ENCODE measurements around the gene ARL14.

DNA sequence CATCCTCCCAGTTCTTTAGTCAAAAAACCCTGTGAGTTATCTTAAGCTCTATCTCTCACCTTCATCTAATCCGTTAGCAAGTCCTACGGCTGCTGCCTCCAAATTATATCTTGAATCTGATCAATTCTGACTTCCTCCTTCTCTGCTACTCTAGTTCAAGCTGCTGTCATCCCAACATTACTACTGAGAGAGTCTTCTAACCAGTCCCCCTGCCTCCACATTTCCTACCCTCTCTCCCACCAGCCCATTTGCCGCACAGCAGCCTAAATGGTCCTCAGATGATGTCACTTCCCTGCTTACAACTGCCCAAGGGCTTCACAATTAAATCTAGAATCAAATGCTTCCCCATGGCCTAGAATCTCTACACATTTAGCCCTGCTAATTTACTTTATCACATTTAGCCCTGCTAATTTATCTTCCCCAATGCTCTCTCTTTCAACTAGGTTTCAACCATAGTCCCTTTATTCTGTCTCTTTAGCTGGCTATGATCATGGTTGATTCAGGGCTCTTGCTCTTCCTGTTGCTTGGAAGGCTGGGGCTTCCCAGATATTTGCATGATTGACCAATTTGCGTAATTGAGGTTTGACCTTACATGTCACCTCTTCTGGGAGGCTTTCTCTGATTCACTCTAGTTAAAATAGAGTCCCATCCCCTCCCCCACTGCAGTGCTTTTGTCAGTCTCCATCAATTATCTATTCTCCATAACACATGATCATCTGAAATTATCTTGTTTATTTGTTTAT lies 11.0 kb upstream of the ARL14 start:
- TF ChIP-seq EZH2phosphoT487 (IDR thresholded peaks at IDR 0.05), result no peak
- TF ChIP-seq, protein P1, sequence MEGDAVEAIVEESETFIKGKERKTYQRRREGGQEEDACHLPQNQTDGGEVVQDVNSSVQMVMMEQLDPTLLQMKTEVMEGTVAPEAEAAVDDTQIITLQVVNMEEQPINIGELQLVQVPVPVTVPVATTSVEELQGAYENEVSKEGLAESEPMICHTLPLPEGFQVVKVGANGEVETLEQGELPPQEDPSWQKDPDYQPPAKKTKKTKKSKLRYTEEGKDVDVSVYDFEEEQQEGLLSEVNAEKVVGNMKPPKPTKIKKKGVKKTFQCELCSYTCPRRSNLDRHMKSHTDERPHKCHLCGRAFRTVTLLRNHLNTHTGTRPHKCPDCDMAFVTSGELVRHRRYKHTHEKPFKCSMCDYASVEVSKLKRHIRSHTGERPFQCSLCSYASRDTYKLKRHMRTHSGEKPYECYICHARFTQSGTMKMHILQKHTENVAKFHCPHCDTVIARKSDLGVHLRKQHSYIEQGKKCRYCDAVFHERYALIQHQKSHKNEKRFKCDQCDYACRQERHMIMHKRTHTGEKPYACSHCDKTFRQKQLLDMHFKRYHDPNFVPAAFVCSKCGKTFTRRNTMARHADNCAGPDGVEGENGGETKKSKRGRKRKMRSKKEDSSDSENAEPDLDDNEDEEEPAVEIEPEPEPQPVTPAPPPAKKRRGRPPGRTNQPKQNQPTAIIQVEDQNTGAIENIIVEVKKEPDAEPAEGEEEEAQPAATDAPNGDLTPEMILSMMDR (IDR thresholded peaks at IDR 0.05), result no peak
